LoVo (cell line): ENCODE measurements around the gene NOM1.
"Not testable (repeated sequence)": the region's sequence is repeated elsewhere in the genome, so short reads cannot be mapped to it uniquely, and the experiment has no call there.

ENCODE experiments used
- DNase-seq: peaks from one replicate; pipeline ENCODE4 v3.0.0-alpha.2; 2016; ENCODE audit warnings: low spot score

NOM1 gene

GRCh38 chr7:156941393-156942182 lies 7.9 kb upstream of the NOM1 start:
- no peak for DNase-seq

GRCh38 chr7:156942708-156943090 lies 6.8 kb upstream of the NOM1 start:
- no peak for DNase-seq

- no peak for DNase-seq
Measured at GRCh38 chr7:156943091-156944041, 6.1 kb upstream of the NOM1 start.

GRCh38 chr7:156944876-156945275 lies 4.6 kb upstream of the NOM1 start:
- no peak for DNase-seq

- DNase-seq: no peak
Measured at GRCh38 chr7:156947120-156947843, 2.2 kb upstream of the NOM1 start.

- DNase-seq: no peak
Measured at GRCh38 chr7:156948361-156948760, 1.2 kb upstream of the NOM1 start.

- no peak for DNase-seq
Measured at GRCh38 chr7:156950381-156950858, 908 bp downstream of the NOM1 start.

- DNase-seq: not testable (repeated sequence)
Measured at GRCh38 chr7:156953215-156953614, 3.7 kb downstream of the NOM1 start.

GRCh38 chr7:156954941-156955340 lies 5.4 kb downstream of the NOM1 start:
- DNase-seq: no peak

- no peak for DNase-seq
Measured at GRCh38 chr7:156956727-156957126, 7.2 kb downstream of the NOM1 start.

- no peak for DNase-seq
Measured at GRCh38 chr7:156962145-156962544, 12.6 kb downstream of the NOM1 start.

- no peak for DNase-seq
Measured at GRCh38 chr7:156962897-156963296, 13.4 kb downstream of the NOM1 start.

- no peak for DNase-seq
Measured at GRCh38 chr7:156963472-156963871, 14.0 kb downstream of the NOM1 start.

GRCh38 chr7:156964971-156965370 lies 15.5 kb downstream of the NOM1 start:
- DNase-seq: no peak

- no peak for DNase-seq
Measured at GRCh38 chr7:156966387-156966786, 16.9 kb downstream of the NOM1 start.

GRCh38 chr7:156968183-156968582 lies 18.7 kb downstream of the NOM1 start:
- no peak for DNase-seq

GRCh38 chr7:156969972-156970420 lies 20.5 kb downstream of the NOM1 start:
- peak; percentile 16 for DNase-seq

- DNase-seq: no peak
Measured at GRCh38 chr7:156975620-156976019, 26.1 kb downstream of the NOM1 start.

GRCh38 chr7:156979007-156979606 lies 29.6 kb downstream of the NOM1 start:
- DNase-seq: no peak

GRCh38 chr7:156979711-156980110 lies 30.2 kb downstream of the NOM1 start:
- DNase-seq: no peak

GRCh38 chr7:156984174-156984891 lies 34.8 kb downstream of the NOM1 start:
- no peak for DNase-seq
